HepG2 (cell line): ENCODE data around the gene SHROOM2. TPM values are rescaled to one million over a fixed set of nuclear protein-coding genes. Genes with fewer than 3 reads are reported as not detected.

Experiments
- ATAC-seq: fragments of 200-7000 bp; cut with Tn5 transposase; 3 replicates; pipeline ENCODE4 v1.9.1; 2020; ENCODE audit warnings: mild to moderate bottlenecking, moderate library complexity
- BruUV-seq: library from RNA; stranded (reverse); fragments of 400-500 nt; replicated peaks from 2 replicates; lab custom pipeline; 2021; lab: Mats Ljungman, UMichigan
- CTCF ChIA-PET: fragments of 300-600 bp; formaldehyde crosslinking; extraction: SDS; loops from one replicate; lab custom pipeline; 2021; ENCODE audit warnings: low total read pairs, inconsistent platforms, low intra/inter-chr PET ratio; lab: Yijun Ruan, JAX
- POLR2A ChIA-PET: fragments of 350-600 bp; sonication (Branson Sonifier 250); formaldehyde crosslinking; loops from one replicate; lab custom pipeline; 2020; ENCODE audit warnings: antibody characterized with exemption, inconsistent platforms; lab: Yijun Ruan, JAX
- DNase-seq: peaks from one replicate; pipeline ENCODE4 v3.0.0-alpha.2; 2015; ENCODE audit warnings: low spot score
- FAIRE-seq: peaks from 3 replicates; lab custom pipeline; 2011; peaks lifted over from hg19 to GRCh38; lab: Jason Lieb, UNC
- H2AFZ ChIP-seq: one replicate; pipeline ENCODE4 v1.6.1; 2011; ENCODE audit warnings: low read length, inconsistent platforms
- H3K27ac ChIP-seq: fragments of 300-600 bp; 3 replicates; pipeline ENCODE4 v1.8.0; 2011; ENCODE audit warnings: mixed run types, mild to moderate bottlenecking, mixed read lengths, low read length, inconsistent platforms; ENCODE audit not compliant: insufficient read depth; ENCODE audit errors: extremely low read length
- H3K27me3 ChIP-seq, 2 experiments: fragments of 200-600 bp in 1 of 2; 2 replicates in 1 of 2; 3 replicates in 1 of 2; pipeline versions ENCODE4 v1.6.0 to v1.8.0; 2011; ENCODE audit warnings: low read length in 2 of 2, mild to moderate bottlenecking in 2 of 2, moderate library complexity in 2 of 2, inconsistent platforms in 1 of 2; ENCODE audit not compliant: insufficient read depth in 2 of 2, control insufficient read depth in 1 of 2
- H3K36me3 ChIP-seq, 2 experiments: fragments of 200-600 bp in 1 of 2; replicated peaks in 1 of 2; 2 replicates in 1 of 2; 3 replicates in 1 of 2; pipeline versions ENCODE4 v1.5.1 to v1.8.0; 2011; ENCODE audit warnings: low read length in 2 of 2, inconsistent platforms in 1 of 2; ENCODE audit not compliant: insufficient read depth in 2 of 2, control insufficient read depth in 1 of 2
- H3K4me1 ChIP-seq: 2 replicates; pipeline ENCODE4 v1.5.1; 2012; ENCODE audit warnings: low read length, inconsistent platforms; ENCODE audit not compliant: insufficient read depth
- H3K4me2 ChIP-seq: 2 replicates; pipeline ENCODE4 v1.6.0; 2011; ENCODE audit warnings: low read depth, low read length, inconsistent platforms
- H3K4me3 ChIP-seq, 3 experiments: fragments of 200-600 bp in 1 of 3; sonication (generic), shearing (Covaris generic) in 1 of 3; replicated peaks in 1 of 3; 2 replicates each; pipeline ENCODE4 v1.5.1; 2011 to 2016; ENCODE audit warnings: low read length in 3 of 3, inconsistent platforms in 2 of 3, low read depth in 2 of 3, mild to moderate bottlenecking in 2 of 3, control low read depth in 1 of 3, mixed read lengths in 1 of 3; ENCODE audit not compliant: insufficient read depth in 1 of 3
- H3K79me2 ChIP-seq: one replicate; pipeline ENCODE4 v1.6.1; 2011; ENCODE audit warnings: low read length, inconsistent platforms; ENCODE audit not compliant: insufficient read depth
- H3K9ac ChIP-seq: 2 replicates; pipeline ENCODE4 v1.6.0; 2011; ENCODE audit warnings: mild to moderate bottlenecking, low read depth, low read length, inconsistent platforms; ENCODE audit not compliant: insufficient read depth
- H3K9me3 ChIP-seq: 2 replicates; pipeline ENCODE4 v1.5.1; 2012; ENCODE audit warnings: mild to moderate bottlenecking, low read length
- H4K20me1 ChIP-seq: 2 replicates; pipeline ENCODE4 v1.6.0; 2011; ENCODE audit warnings: inconsistent platforms, mild to moderate bottlenecking, low read length, moderate library complexity; ENCODE audit not compliant: insufficient read depth
- ARID2 ChIP-seq: sonication (generic); formaldehyde crosslinking; IDR thresholded peaks from 2 replicates; pipeline ENCODE4 v1.8.1; 2022; ENCODE audit warnings: mild to moderate bottlenecking, missing genetic modification reagents, borderline replicate concordance
- DMAP1 ChIP-seq: IDR thresholded peaks from 2 replicates; pipeline ENCODE4 v1.6.1; 2016
- DMTF1 ChIP-seq: sonication (generic); formaldehyde crosslinking; IDR thresholded peaks from 2 replicates; pipeline ENCODE4 v1.4.0; 2020; ENCODE audit warnings: mild to moderate bottlenecking, missing genetic modification reagents
- DR1 ChIP-seq: sonication (generic); formaldehyde crosslinking; IDR thresholded peaks from 2 replicates; pipeline ENCODE4 v1.8.0; 2021; ENCODE audit warnings: mild to moderate bottlenecking, missing genetic modification reagents, inconsistent platforms
- EEA1 ChIP-seq: sonication (generic); formaldehyde crosslinking; IDR thresholded peaks from 2 replicates; pipeline ENCODE4 v1.5.1; 2020; ENCODE audit warnings: mild to moderate bottlenecking, missing genetic modification reagents, borderline replicate concordance
- ISL2 ChIP-seq: sonication (generic); formaldehyde crosslinking; IDR thresholded peaks from 2 replicates; pipeline ENCODE4 v1.5.0; 2020; ENCODE audit warnings: missing genetic modification reagents
- KMT2A ChIP-seq: sonication (generic); formaldehyde crosslinking; IDR thresholded peaks from 2 replicates; pipeline ENCODE4 v1.4.0; 2020; ENCODE audit warnings: missing genetic modification reagents
- NCOA2 ChIP-seq: sonication (generic); formaldehyde crosslinking; IDR thresholded peaks from 2 replicates; pipeline ENCODE4 v1.8.0; 2022; ENCODE audit warnings: inconsistent platforms
- SIX4 ChIP-seq: sonication (generic); formaldehyde crosslinking; IDR thresholded peaks from 2 replicates; pipeline ENCODE4 v1.4.0; 2020; ENCODE audit warnings: missing genetic modification reagents
- SUZ12 ChIP-seq: fragments of 150-350 bp; IDR thresholded peaks from 2 replicates; pipeline ENCODE4 v1.6.1; 2014; ENCODE audit warnings: low read depth, low read length
- ZNF235 ChIP-seq: sonication (generic); formaldehyde crosslinking; IDR thresholded peaks from 2 replicates; pipeline ENCODE4 v1.8.1; 2023; ENCODE audit warnings: mild to moderate bottlenecking, missing genetic modification reagents, borderline replicate concordance
- ZNF333 ChIP-seq: sonication (generic); formaldehyde crosslinking; IDR thresholded peaks from 2 replicates; pipeline ENCODE4 v1.4.0; 2020; ENCODE audit warnings: mild to moderate bottlenecking, missing genetic modification reagents, borderline replicate concordance
- ZNF589 ChIP-seq: sonication (generic); formaldehyde crosslinking; conservative IDR thresholded peaks from 2 replicates; pipeline ENCODE4 v1.8.0; 2022; ENCODE audit warnings: mild to moderate bottlenecking, moderate library complexity, missing genetic modification reagents
- ZNF629 ChIP-seq: sonication (generic); formaldehyde crosslinking; conservative IDR thresholded peaks from 2 replicates; pipeline ENCODE4 v1.5.0; 2020; ENCODE audit warnings: missing genetic modification reagents
- ZNF770 ChIP-seq: sonication (generic); formaldehyde crosslinking; IDR thresholded peaks from 2 replicates; pipeline ENCODE4 v1.5.0; 2020; ENCODE audit warnings: mild to moderate bottlenecking, missing genetic modification reagents
- WGBS: methylation state at CpG from one replicate; pipeline ENCODE4 v1.1.6; 2017; ENCODE audit warnings: low lambda C conversion rate; 5-methylcytosine and 5-hydroxymethylcytosine counted together
- in situ Hi-C: cut with HindIII; loops from 2 replicates; pipeline ENCODE4 v1.10.0; 2017; ENCODE audit warnings: low pct_unique_long_range_greater_than_20kb; ENCODE audit not compliant: extremely low pct_ligation_motif_present
- intact Hi-C: fragments of 100-400 bp; cut with micrococcal nuclease; formaldehyde crosslinking; loops from one replicate; pipeline ENCODE4 v1.10.0; 2022; ENCODE audit not compliant: unreplicated experiment
- polyA plus RNA-seq, 8 experiments: library from polyadenylated mRNA; depleted of rRNA in 3 of 8; stranded (reverse) in 7 of 8; unstranded in 1 of 8; fragments of >200 nt; fragmentation: Illumina TruSeq in 4 of 8; extraction: Trizol in 4 of 8; gene quantifications; 2 replicates each; pipeline versions ENCODE4 v1.2.1 to v1.2.3, GENCODE V29; 2011 to 2016; ENCODE audit warnings: low read depth in 4 of 8, missing spikeins in 1 of 8, mixed read lengths in 1 of 8; ENCODE audit not compliant: insufficient read depth in 1 of 8
- total RNA-seq, 5 experiments: library from RNA; depleted of rRNA; stranded (reverse); fragments of >200 nt; fragmentation: Illumina TruSeq; extraction: Trizol; gene quantifications; 2 replicates each; pipeline ENCODE4 v1.2.3, GENCODE V29; 2016; ENCODE audit warnings: low read depth in 1 of 5

The SHROOM2 gene
- total and polyA plus RNA-seq, 2 of the 13 experiments (the other 11 are each of a cell fraction or from before 2014, with no cell fraction given) = 0.92 to 1.4 TPM

DNA sequence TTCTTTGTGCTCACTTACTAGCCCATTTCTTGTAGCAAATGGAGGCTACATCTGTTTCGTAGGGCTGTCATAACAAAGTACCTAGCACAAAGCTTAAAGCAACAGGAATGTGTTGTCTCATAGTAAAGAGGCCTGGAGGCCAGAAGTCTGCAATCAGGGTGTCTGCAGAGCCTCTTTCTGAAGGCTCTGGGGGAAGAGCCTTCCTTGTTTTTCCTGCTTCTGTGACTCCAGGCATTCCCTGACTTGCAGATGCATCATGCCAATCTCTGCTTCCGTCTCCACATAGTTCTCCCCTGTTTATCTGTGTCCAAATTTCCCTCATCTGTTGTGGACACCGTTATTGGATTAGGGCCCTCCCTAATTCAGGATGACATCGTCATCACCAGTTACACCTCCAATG is 67.1 kb downstream of the SHROOM2 start:
- intact Hi-C loops (no loop called here), in situ Hi-C loops (no loop called here)
- ChIA-PET POLR2A (no interaction called here), CTCF (no interaction called here)
- Histone ChIP-seq H3K9me3 (no peaks in the 10 kb centered on the region), H3K36me3 (no peaks in the 10 kb centered on the region), H3K27me3 (no peaks in the 10 kb centered on the region), H3K4me1 (no peaks in the 10 kb centered on the region), H3K27ac (no peak overlapping the region), H2AFZ (no peak overlapping the region), H4K20me1 (no peaks in the 10 kb centered on the region), H3K79me2 (no peaks in the 10 kb centered on the region), H3K9ac (no peak overlapping the region), H3K4me3 (no peak overlapping the region), H3K4me2 (no peak overlapping the region)
- no peak for ATAC-seq
- DNase-seq = no peak
- FAIRE-seq = no peak
- no peak for TF ChIP-seq DMTF1
- TF ChIP-seq ZNF629 = no peak
- TF ChIP-seq SIX4 (CRISPR knock-in tag) = no peak
- no peak for TF ChIP-seq ZNF235 (CRISPR knock-in tag)
- no peak for TF ChIP-seq SUZ12
- no peak for TF ChIP-seq ISL2 (CRISPR knock-in tag)
- no peak for TF ChIP-seq ZNF770 (CRISPR knock-in tag)
- no peak for TF ChIP-seq KMT2A (CRISPR knock-in tag)
- TF ChIP-seq ZNF589 (CRISPR knock-in tag) = no peak
- no peak for TF ChIP-seq DMAP1 (CRISPR knock-in tag)
- TF ChIP-seq DR1 (CRISPR knock-in tag) = no peak
- TF ChIP-seq ARID2 = no peak
- no peak for TF ChIP-seq EEA1
- no peak for TF ChIP-seq ZNF333
- TF ChIP-seq NCOA2 = no peak
- no TSS peak for BruUV-seq
- WGBS = 92% methylated on average over 3 of the region's 4 CpGs
